ENCODE data around the gene NOX4. TPM values are rescaled to one million over a fixed set of nuclear protein-coding genes. Genes with fewer than 3 reads are reported as not detected.
"Not testable (repeated sequence)": the region's sequence is repeated elsewhere in the genome, so short reads cannot be mapped to it uniquely, and the experiment has no call there.

The NOX4 gene
- total RNA-seq, 1 experiment from 2014 or later, result 1.5 TPM

- TF ChIP-seq E2F5 (CRISPR knock-in tag; IDR thresholded peaks at IDR 0.05) (no peak), GABPB1 (CRISPR knock-in tag; IDR thresholded peaks at IDR 0.05) (no peak)
These were observed 85.5 kb downstream of the NOX4 start (continued) for GRCh38 chr11:89405629-89406028.

DNA sequence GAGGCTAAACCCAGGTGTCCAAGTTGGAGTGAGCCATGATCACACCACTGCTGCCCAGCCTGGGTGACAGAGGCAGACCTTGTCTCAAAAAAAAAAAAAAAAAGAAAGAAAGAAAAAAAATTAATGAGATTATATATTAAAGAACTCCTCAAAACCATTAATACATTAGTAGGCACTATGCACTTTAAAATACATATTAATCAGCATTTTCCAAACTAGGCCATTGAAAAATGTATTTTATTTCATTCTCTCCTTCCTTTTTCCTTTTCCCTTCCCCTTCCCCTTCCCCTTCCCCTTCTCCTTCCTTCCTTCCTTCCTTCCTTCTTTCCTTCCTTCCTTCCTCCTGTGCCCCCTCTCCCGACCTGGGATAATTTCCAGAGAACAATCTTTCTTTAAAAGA, 99.5 kb downstream of the NOX4 start:
- H3K36me3 Mint-ChIP-seq; H3K27me3 Mint-ChIP-seq (ENCODE audit: low read depth); H3K27ac Mint-ChIP-seq; H3K9me3 Mint-ChIP-seq; H3K4me3 Mint-ChIP-seq; POLR2A ChIA-PET; ATAC-seq; CTCF ChIA-PET; DNase-seq (ENCODE audit: low spot score): not testable (repeated sequence)
- H3K4me1 Mint-ChIP-seq, result peaks cover 11% of the 10 kb centered on the region

DNA sequence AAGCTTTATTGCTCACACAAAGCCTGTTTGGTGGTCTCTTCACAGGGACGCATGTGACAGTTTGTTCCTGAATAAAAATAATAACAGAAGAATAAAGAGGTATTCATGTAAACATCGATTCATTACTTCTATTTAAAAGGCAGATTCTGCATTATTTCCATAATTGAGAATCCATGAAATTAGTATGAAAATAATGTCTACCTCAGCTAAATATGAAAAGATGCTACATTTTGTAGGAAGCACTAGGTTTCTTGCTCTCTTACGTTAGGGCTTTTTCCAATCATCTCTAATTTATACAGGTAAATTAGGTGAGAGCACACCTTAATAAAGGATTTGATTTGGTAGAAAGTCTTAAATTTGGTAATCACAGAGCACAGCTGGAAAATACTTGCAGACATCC, 103.7 kb downstream of the NOX4 start:
- H3K36me3 Mint-ChIP-seq; H3K4me3 Mint-ChIP-seq; DNase-seq (ENCODE audit: low spot score); H3K27ac Mint-ChIP-seq; ATAC-seq; POLR2A ChIA-PET; H3K27me3 Mint-ChIP-seq (ENCODE audit: low read depth); H3K9me3 Mint-ChIP-seq; CTCF ChIA-PET: not testable (repeated sequence)
- peaks cover 11% of the 10 kb centered on the region for H3K4me1 Mint-ChIP-seq

- H3K27me3 Mint-ChIP-seq (ENCODE audit: low read depth); H3K27ac Mint-ChIP-seq; H3K4me3 Mint-ChIP-seq; DNase-seq (ENCODE audit: low spot score); CTCF ChIA-PET; ATAC-seq; POLR2A ChIA-PET; H3K4me1 Mint-ChIP-seq: not testable (repeated sequence)
- Mint-ChIP-seq H3K9me3 (peaks cover 18% of the 10 kb centered on the region), H3K36me3 (peaks cover 10% of the 10 kb centered on the region; the same call in 1 of the 2 replicates)
These were observed 108.2 kb downstream of the NOX4 start for GRCh38 chr11:89382986-89383385.

- ChIA-PET POLR2A (interaction anchor here (0.7 kb wide), 1 partner anchor 200 kb away, joined by 5 read pairs; no protein-coding TSS in a partner anchor), CTCF (no interaction called here)
- ATAC-seq (no peak), DNase-seq (ENCODE audit: low spot score) (no peak)
- no peaks in the 10 kb centered on the region for H3K27me3 Mint-ChIP-seq (ENCODE audit: low read depth)
- no peak overlapping the region for H3K4me3 Mint-ChIP-seq
- H3K36me3 Mint-ChIP-seq, result peaks cover 10% of the 10 kb centered on the region; the same call in 1 of the 2 replicates
- peaks cover 18% of the 10 kb centered on the region for H3K9me3 Mint-ChIP-seq
- no peaks in the 10 kb centered on the region for H3K4me1 Mint-ChIP-seq
- H3K27ac Mint-ChIP-seq, result no peak overlapping the region
- TF ChIP-seq SP1 (CRISPR knock-in tag; conservative IDR thresholded peaks at IDR 0.05) (no peak), ESRRA (CRISPR knock-in tag; IDR thresholded peaks at IDR 0.05; ENCODE audit: borderline replicate concordance) (no peak), AR (CRISPR knock-in tag; IDR thresholded peaks at IDR 0.05) (no peak), KAT7 (CRISPR knock-in tag; IDR thresholded peaks at IDR 0.05; ENCODE audit: borderline replicate concordance) (no peak), HMGA2 (CRISPR knock-in tag; IDR thresholded peaks at IDR 0.05) (no peak), OVOL2 (CRISPR knock-in tag; IDR thresholded peaks at IDR 0.05; ENCODE audit: borderline replicate concordance) (no peak), IRF2 (CRISPR knock-in tag; IDR thresholded peaks at IDR 0.05; ENCODE audit: borderline replicate concordance, low read depth) (no peak), NFATC4 (CRISPR knock-in tag; IDR thresholded peaks at IDR 0.05) (no peak), ZNF232 (CRISPR knock-in tag; IDR thresholded peaks at IDR 0.05) (no peak), NR2C2 (CRISPR knock-in tag; IDR thresholded peaks at IDR 0.05) (no peak), NFE2L1 (CRISPR knock-in tag; IDR thresholded peaks at IDR 0.05) (no peak), ZNF532 (CRISPR knock-in tag; IDR thresholded peaks at IDR 0.05; ENCODE audit: borderline replicate concordance) (no peak), ZBTB21 (CRISPR knock-in tag; IDR thresholded peaks at IDR 0.05; ENCODE audit: borderline replicate concordance) (no peak), ZBTB43 (CRISPR knock-in tag; IDR thresholded peaks at IDR 0.05) (no peak), ZNF263 (CRISPR knock-in tag; IDR thresholded peaks at IDR 0.05; ENCODE audit: low read depth) (no peak)
- TF ChIP-seq, protein P1, sequence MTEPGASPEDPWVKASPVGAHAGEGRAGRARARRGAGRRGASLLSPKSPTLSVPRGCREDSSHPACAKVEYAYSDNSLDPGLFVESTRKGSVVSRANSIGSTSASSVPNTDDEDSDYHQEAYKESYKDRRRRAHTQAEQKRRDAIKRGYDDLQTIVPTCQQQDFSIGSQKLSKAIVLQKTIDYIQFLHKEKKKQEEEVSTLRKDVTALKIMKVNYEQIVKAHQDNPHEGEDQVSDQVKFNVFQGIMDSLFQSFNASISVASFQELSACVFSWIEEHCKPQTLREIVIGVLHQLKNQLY (CRISPR knock-in tag; IDR thresholded peaks at IDR 0.05), result no peak
These were observed 110.1 kb downstream of the NOX4 start for GRCh38 chr11:89381094-89381493.
